Esophagus squamous epithelium (tissue), 4 donors: Measurements from ENCODE around the gene SRGAP1.

Source experiments
- CTCF ChIP-seq, 6 experiments: fragments of 450-650 bp in 4 of 6; fragments of 200-600 bp in 2 of 6; sonication (generic) in 2 of 6; IDR thresholded peaks; one replicate each; pipeline ENCODE4 v1.5.1; 2016 to 2019; ENCODE audit warnings: antibody characterized with exemption in 6 of 6, mild to moderate bottlenecking in 4 of 6, moderate library complexity in 4 of 6
- POLR2A ChIP-seq, 4 donors: fragments of 450-650 bp; IDR thresholded peaks; one replicate each; pipeline ENCODE4 v1.6.1; 2017; ENCODE audit warnings: antibody characterized with exemption in 4 of 4, mild to moderate bottlenecking in 4 of 4, moderate library complexity in 3 of 4

- no peak for TF ChIP-seq CTCF (IDR thresholded peaks at IDR 0.05)
- no peak for TF ChIP-seq POLR2A (IDR thresholded peaks at IDR 0.05)
Observed at GRCh38 chr12:63814146-63814772, 30.2 kb upstream of the SRGAP1 start.
